ENCODE data around the gene SMAD6.

SMAD6 gene

DNA sequence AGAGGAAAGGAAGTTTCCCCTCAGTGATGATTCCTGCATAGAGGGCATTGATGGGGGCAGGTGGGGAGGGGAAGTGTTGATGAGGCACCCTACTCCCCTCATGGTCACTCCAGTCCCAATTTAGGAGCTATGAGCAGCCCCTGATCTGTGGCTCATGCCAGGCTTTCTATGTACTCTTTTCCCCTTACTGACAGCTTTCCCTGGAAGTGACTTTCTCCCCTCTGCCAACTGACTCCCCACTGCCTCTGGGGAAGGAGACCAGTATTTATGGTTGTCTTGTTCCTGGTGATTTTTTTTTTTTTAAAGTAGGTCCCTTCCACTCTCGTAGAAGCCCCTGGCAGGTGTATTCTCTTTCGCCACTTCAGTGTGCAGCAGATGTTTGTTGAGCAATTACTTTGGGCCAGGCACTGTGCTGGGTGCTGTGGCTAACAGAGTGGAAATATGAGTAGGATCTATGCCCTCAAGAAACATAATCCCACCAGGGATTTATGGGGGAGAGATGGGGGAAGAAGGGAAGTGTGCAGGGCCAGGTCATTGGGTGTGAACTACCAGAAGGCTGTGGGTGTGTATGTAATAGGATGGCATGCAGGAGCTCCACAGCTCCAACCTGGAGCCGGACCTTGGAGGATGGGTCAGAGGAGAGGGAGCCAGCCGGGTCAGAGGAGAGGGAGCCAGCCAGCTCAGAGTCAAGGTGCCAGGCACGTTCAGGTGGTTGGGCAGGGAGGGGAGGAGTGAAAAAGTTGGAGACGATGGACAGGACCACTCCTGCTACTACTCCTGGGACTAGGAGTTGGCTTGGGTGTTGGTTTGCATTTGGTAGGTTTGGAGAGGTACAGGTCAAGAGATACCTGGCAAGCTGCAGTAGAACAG lies 3.5 kb downstream of the SMAD6 start:
- no peak overlapping the region for H2AK5ac ChIP-seq (ENCODE audit: low read length)
- H2BK5ac ChIP-seq (ENCODE audit: low read depth, low read length, poor library complexity): no peak overlapping the region
- peak overlapping the region; percentile 18 for H3K14ac ChIP-seq (ENCODE audit: low read length)
- H3K36me3 ChIP-seq (ENCODE audit: control insufficient read depth in 1 of 2, insufficient read depth in 2 of 2, low read length in 2 of 2): peaks cover 41 to 49% of the 10 kb centered on the region in 2 experiments
- no peak overlapping the region for H2BK12ac ChIP-seq (ENCODE audit: low read length)
- peak overlapping the region; percentile 45 for H3K18ac ChIP-seq (ENCODE audit: low read length)
- peak overlapping the region; percentile 11 for H3K23ac ChIP-seq (ENCODE audit: low read length)
- H3K4me3 ChIP-seq (ENCODE audit: low read depth, low read length): peak overlapping the region; percentile 95
- no peak overlapping the region for H2AFZ ChIP-seq (ENCODE audit: insufficient read depth, low read length, poor library complexity)
- peak overlapping the region; percentile 17 for H4K8ac ChIP-seq (ENCODE audit: low read depth, low read length)
- no CpG with 5 or more reads among the region's 6 CpGs for WGBS (ENCODE audit: extremely low coverage, insufficient coverage, insufficient read length)
- peak overlapping the region; percentile 92 for H3K4ac ChIP-seq (ENCODE audit: low read depth, low read length)
- no peak overlapping the region for H2BK120ac ChIP-seq (ENCODE audit: insufficient read depth, low read length, poor library complexity)
- H3K79me2 ChIP-seq (ENCODE audit: control insufficient read depth, insufficient read depth, low read length, poor library complexity): peaks cover 47% of the 10 kb centered on the region
- no peak for DNase-seq
- H3K27me3 ChIP-seq (ENCODE audit: insufficient read depth, low read length): no peaks in the 10 kb centered on the region
- peak overlapping the region; percentile 96 for H3K4me2 ChIP-seq (ENCODE audit: low read length)
- H3K9ac ChIP-seq (ENCODE audit: low read length): peak overlapping the region; percentile 64
- H4K91ac ChIP-seq (ENCODE audit: low read depth, low read length): no peak overlapping the region
- H4K12ac ChIP-seq (ENCODE audit: low read depth, low read length): no peak overlapping the region
- peaks cover 20 to 40% of the 10 kb centered on the region in 2 experiments for H3K4me1 ChIP-seq (ENCODE audit: control insufficient read depth in 1 of 2, insufficient read depth in 2 of 2, low read length in 2 of 2)
- peak overlapping the region; percentile 13 for H3K27ac ChIP-seq (ENCODE audit: low read depth, low read length)
- H3K79me1 ChIP-seq (ENCODE audit: low read length): peaks cover 48% of the 10 kb centered on the region
- H3K9me3 ChIP-seq (ENCODE audit: insufficient read depth, low read depth, low read length): no peaks in the 10 kb centered on the region

DNA sequence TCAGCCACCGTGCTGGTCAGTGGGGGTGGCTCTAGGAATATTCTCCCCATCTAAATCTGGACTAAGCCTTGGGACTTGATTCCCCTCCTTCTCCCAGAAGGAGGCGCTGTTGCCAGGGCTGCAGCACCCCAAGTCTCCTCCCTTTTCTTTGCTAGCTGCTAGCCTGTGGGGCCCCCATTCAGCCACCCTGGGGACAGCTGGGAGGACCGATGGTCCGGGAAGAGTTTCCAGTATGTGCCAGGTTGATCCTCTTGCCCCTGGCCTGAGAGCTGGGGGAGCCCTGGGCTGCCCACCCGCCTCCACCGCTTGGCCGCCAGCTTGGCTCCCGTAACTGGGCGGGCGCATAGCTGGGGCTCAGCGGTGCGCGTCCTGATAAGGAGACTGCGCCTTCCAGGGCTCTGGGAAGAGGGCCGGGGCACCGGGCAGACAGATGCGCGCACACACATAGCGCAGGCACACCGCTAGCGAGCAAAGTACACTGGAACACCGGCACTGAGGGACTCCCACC lies 4.2 kb downstream of the SMAD6 start:
- Histone ChIP-seq H3K4ac (ENCODE audit: low read depth, low read length) (peak overlapping the region; percentile 92), H3K4me3 (ENCODE audit: low read depth, low read length) (peak overlapping the region; percentile 19), H3K18ac (ENCODE audit: low read length) (peak overlapping the region; percentile 60), H3K23ac (ENCODE audit: low read length) (no peak overlapping the region), H3K4me1 (ENCODE audit: control insufficient read depth in 1 of 2, insufficient read depth in 2 of 2, low read length in 2 of 2) (peaks cover 21 to 39% of the 10 kb centered on the region in 2 experiments), H2BK5ac (ENCODE audit: low read depth, low read length, poor library complexity) (no peak overlapping the region), H3K79me2 (ENCODE audit: control insufficient read depth, insufficient read depth, low read length, poor library complexity) (peaks cover 47% of the 10 kb centered on the region), H3K9ac (ENCODE audit: low read length) (no peak overlapping the region), H3K27me3 (ENCODE audit: insufficient read depth, low read length) (no peaks in the 10 kb centered on the region), H4K8ac (ENCODE audit: low read depth, low read length) (peak overlapping the region; percentile 32), H3K36me3 (ENCODE audit: control insufficient read depth in 1 of 2, insufficient read depth in 2 of 2, low read length in 2 of 2) (peaks cover 41 to 52% of the 10 kb centered on the region in 2 experiments), H3K14ac (ENCODE audit: low read length) (peak overlapping the region; percentile 33), H4K91ac (ENCODE audit: low read depth, low read length) (peak overlapping the region; percentile 7), H3K9me3 (ENCODE audit: insufficient read depth, low read depth, low read length) (no peaks in the 10 kb centered on the region), H2BK12ac (ENCODE audit: low read length) (peak overlapping the region; percentile 20), H3K4me2 (ENCODE audit: low read length) (peak overlapping the region; percentile 96), H2AFZ (ENCODE audit: insufficient read depth, low read length, poor library complexity) (peak overlapping the region; percentile 21), H2AK5ac (ENCODE audit: low read length) (peak overlapping the region; percentile 32), H2BK120ac (ENCODE audit: insufficient read depth, low read length, poor library complexity) (peak overlapping the region; percentile 44), H3K27ac (ENCODE audit: low read depth, low read length) (peak overlapping the region; percentile 43), H4K12ac (ENCODE audit: low read depth, low read length) (no peak overlapping the region), H3K79me1 (ENCODE audit: low read length) (peaks cover 45% of the 10 kb centered on the region)
- no CpG with 5 or more reads among the region's 22 CpGs for WGBS (ENCODE audit: extremely low coverage, insufficient coverage, insufficient read length)
- DNase-seq: no peak

DNA sequence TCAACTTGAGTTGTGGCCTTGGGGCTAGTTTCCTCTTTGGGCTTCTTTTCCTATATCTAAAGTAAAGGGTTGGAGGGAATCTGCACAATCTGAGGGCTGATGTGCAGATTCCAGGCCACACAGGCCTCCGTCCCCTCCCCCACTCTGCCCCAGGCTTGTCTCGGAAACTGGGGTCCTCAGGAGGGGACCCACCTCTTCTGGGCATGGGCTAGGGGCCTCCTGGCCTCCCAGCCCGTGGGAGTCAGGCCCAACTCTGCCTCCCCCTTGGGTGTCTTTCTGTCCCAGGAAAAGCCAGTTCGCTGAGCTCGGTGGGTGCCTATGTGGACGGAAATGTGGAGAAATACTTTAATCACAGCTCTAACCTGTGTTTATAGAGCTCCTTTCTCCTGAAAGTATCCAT lies 4.8 kb downstream of the SMAD6 start:
- Histone ChIP-seq H4K91ac (ENCODE audit: low read depth, low read length) (peak overlapping the region; percentile 7), H3K36me3 (ENCODE audit: control insufficient read depth in 1 of 2, insufficient read depth in 2 of 2, low read length in 2 of 2) (peaks cover 47 to 58% of the 10 kb centered on the region in 2 experiments), H3K4me1 (ENCODE audit: control insufficient read depth in 1 of 2, insufficient read depth in 2 of 2, low read length in 2 of 2) (peaks cover 26 to 44% of the 10 kb centered on the region in 2 experiments), H2BK5ac (ENCODE audit: low read depth, low read length, poor library complexity) (no peak overlapping the region), H3K18ac (ENCODE audit: low read length) (peak overlapping the region; percentile 60), H3K27me3 (ENCODE audit: insufficient read depth, low read length) (no peaks in the 10 kb centered on the region), H3K4ac (ENCODE audit: low read depth, low read length) (peak overlapping the region; percentile 92), H3K4me2 (ENCODE audit: low read length) (peak overlapping the region; percentile 96), H3K14ac (ENCODE audit: low read length) (peak overlapping the region; percentile 33), H3K4me3 (ENCODE audit: low read depth, low read length) (no peak overlapping the region), H2AK5ac (ENCODE audit: low read length) (no peak overlapping the region), H3K9ac (ENCODE audit: low read length) (peak overlapping the region; percentile 51), H2AFZ (ENCODE audit: insufficient read depth, low read length, poor library complexity) (peak overlapping the region; percentile 21), H2BK120ac (ENCODE audit: insufficient read depth, low read length, poor library complexity) (no peak overlapping the region), H3K23ac (ENCODE audit: low read length) (no peak overlapping the region), H3K79me2 (ENCODE audit: control insufficient read depth, insufficient read depth, low read length, poor library complexity) (peaks cover 45% of the 10 kb centered on the region), H3K27ac (ENCODE audit: low read depth, low read length) (peak overlapping the region; percentile 43), H4K12ac (ENCODE audit: low read depth, low read length) (no peak overlapping the region), H2BK12ac (ENCODE audit: low read length) (peak overlapping the region; percentile 20), H3K9me3 (ENCODE audit: insufficient read depth, low read depth, low read length) (no peaks in the 10 kb centered on the region), H4K8ac (ENCODE audit: low read depth, low read length) (no peak overlapping the region), H3K79me1 (ENCODE audit: low read length) (peaks cover 39% of the 10 kb centered on the region)
- WGBS (ENCODE audit: extremely low coverage, insufficient coverage, insufficient read length): no CpG with 5 or more reads among the region's 6 CpGs
- no peak for DNase-seq

DNA sequence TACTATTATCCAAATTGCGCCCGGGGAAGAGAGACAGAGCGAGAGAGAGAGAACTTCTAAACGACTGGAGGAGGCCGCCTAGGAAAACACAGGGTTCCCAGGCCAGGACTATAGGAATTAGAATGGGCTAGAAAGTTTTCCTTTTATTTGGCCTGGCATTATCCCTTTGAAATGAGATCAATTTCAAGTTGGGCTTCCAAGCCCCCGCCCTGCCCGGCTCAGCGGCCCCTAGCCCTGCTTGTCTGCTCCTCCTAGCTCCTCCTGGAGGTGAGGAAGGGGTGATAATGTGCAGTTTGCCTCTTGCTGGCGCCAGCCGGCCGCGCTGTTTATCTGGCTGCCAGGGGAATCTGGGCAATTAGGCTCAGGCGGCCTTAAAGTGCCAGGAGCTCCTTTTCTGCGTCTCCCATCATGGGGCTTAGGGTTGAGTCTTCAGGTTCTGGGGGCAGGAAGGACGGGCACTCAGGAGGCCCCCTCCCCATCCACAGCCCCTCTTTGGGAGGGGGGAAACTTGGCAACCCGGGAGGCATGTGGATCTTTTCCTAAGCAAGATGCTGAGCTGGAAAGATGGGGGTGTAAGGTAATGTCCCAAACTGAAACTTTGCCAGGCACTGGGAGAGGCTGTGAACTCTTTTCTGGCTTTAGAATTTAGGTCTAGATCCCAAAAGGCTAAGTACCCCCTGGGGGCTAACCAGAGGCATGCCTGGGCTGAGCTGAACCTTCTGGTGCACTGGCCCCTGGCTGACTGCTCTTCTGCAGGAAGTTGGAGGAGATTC lies 5.5 kb downstream of the SMAD6 start:
- no peak overlapping the region for H3K23ac ChIP-seq (ENCODE audit: low read length)
- DNase-seq: no peak
- H2BK120ac ChIP-seq (ENCODE audit: insufficient read depth, low read length, poor library complexity): no peak overlapping the region
- no peaks in the 10 kb centered on the region for H3K9me3 ChIP-seq (ENCODE audit: insufficient read depth, low read depth, low read length)
- H3K4me3 ChIP-seq (ENCODE audit: low read depth, low read length): no peak overlapping the region
- peak overlapping the region; percentile 96 for H3K4me2 ChIP-seq (ENCODE audit: low read length)
- H3K9ac ChIP-seq (ENCODE audit: low read length): no peak overlapping the region
- H2BK12ac ChIP-seq (ENCODE audit: low read length): no peak overlapping the region
- no peaks in the 10 kb centered on the region for H3K27me3 ChIP-seq (ENCODE audit: insufficient read depth, low read length)
- peaks cover 45% of the 10 kb centered on the region for H3K79me2 ChIP-seq (ENCODE audit: control insufficient read depth, insufficient read depth, low read length, poor library complexity)
- H4K12ac ChIP-seq (ENCODE audit: low read depth, low read length): no peak overlapping the region
- no peak overlapping the region for H2AK5ac ChIP-seq (ENCODE audit: low read length)
- H3K27ac ChIP-seq (ENCODE audit: low read depth, low read length): peak overlapping the region; percentile 42
- H3K14ac ChIP-seq (ENCODE audit: low read length): peak overlapping the region; percentile 2
- peak overlapping the region; percentile 59 for H4K91ac ChIP-seq (ENCODE audit: low read depth, low read length)
- H3K4me1 ChIP-seq (ENCODE audit: control insufficient read depth in 1 of 2, insufficient read depth in 2 of 2, low read length in 2 of 2): peaks cover 26 to 44% of the 10 kb centered on the region in 2 experiments
- H4K8ac ChIP-seq (ENCODE audit: low read depth, low read length): peak overlapping the region; percentile 46
- no CpG with 5 or more reads among the region's 16 CpGs for WGBS (ENCODE audit: extremely low coverage, insufficient coverage, insufficient read length)
- H2BK5ac ChIP-seq (ENCODE audit: low read depth, low read length, poor library complexity): peak overlapping the region; percentile 2
- H3K4ac ChIP-seq (ENCODE audit: low read depth, low read length): peak overlapping the region; percentile 61
- H3K36me3 ChIP-seq (ENCODE audit: control insufficient read depth in 1 of 2, insufficient read depth in 2 of 2, low read length in 2 of 2): peaks cover 47 to 58% of the 10 kb centered on the region in 2 experiments
- peaks cover 36% of the 10 kb centered on the region for H3K79me1 ChIP-seq (ENCODE audit: low read length)
- peak overlapping the region; percentile 1 for H2AFZ ChIP-seq (ENCODE audit: insufficient read depth, low read length, poor library complexity)
- peak overlapping the region; percentile 69 for H3K18ac ChIP-seq (ENCODE audit: low read length)

Data from trophoblast cell (in vitro differentiated cells and primary cell).